AG04450 (cell line): ENCODE data around the gene PIGP. TPM values are rescaled to one million over a fixed set of nuclear protein-coding genes. Genes with fewer than 3 reads are reported as not detected.

Experiments used
- CTCF ChIA-PET: fragments of 300-600, 350-600 bp; formaldehyde crosslinking; extraction: SDS; loops from one replicate; lab custom pipeline; 2022; ENCODE audit warnings: antibody characterized with exemption, inconsistent platforms; lab: Charles Lee
- POLR2A ChIA-PET: fragments of 350-600 bp; formaldehyde crosslinking; extraction: SDS; loops from one replicate; lab custom pipeline; 2021; ENCODE audit warnings: antibody characterized with exemption, inconsistent platforms; lab: Yijun Ruan, JAX
- DNase-seq: peaks from one replicate; pipeline ENCODE4 v3.0.0-alpha.2; 2011; ENCODE audit warnings: low read depth, low spot score
- H3K27ac ChIP-seq: one replicate; pipeline ENCODE4 v1.5.1; 2012; ENCODE audit warnings: low read depth, low read length, control low read depth
- H3K27me3 ChIP-seq: one replicate; pipeline ENCODE4 v1.6.0; 2012; ENCODE audit warnings: low read length; ENCODE audit not compliant: control insufficient read depth, insufficient read depth
- H3K4me3 ChIP-seq: 2 replicates; pipeline ENCODE4 v1.5.1; 2011; ENCODE audit warnings: mild to moderate bottlenecking, low read depth, low read length, control low read depth
- H3K9me3 ChIP-seq: 2 replicates; pipeline ENCODE4 v1.5.1; 2012; ENCODE audit warnings: low read length; ENCODE audit not compliant: control insufficient read depth, insufficient read depth
- CTCF ChIP-seq: IDR thresholded peaks from 2 replicates; pipeline ENCODE4 v1.5.1; 2011; ENCODE audit warnings: low read depth, low read length, control low read depth, inconsistent platforms
- polyA plus RNA-seq: library from polyadenylated mRNA; depleted of rRNA; stranded (reverse); fragments of >200 nt; gene quantifications from 2 replicates; pipeline ENCODE4 v1.2.3, GENCODE V29; 2011

PIGP gene
- polyA plus RNA-seq, 1 experiment = 29.8 TPM

- Histone ChIP-seq H3K9me3 (no peaks in the 10 kb centered on the region), H3K4me3 (no peak overlapping the region), H3K27ac (no peak overlapping the region), H3K27me3 (no peaks in the 10 kb centered on the region)
- POLR2A ChIA-PET = no interaction called here
- CTCF ChIA-PET = no interaction called here
- no peak for TF ChIP-seq CTCF
- DNase-seq = no peak
Measured at GRCh38 chr21:37093977-37094376, 21.1 kb upstream of the PIGP start.

- POLR2A ChIA-PET = no interaction called here
- TF ChIP-seq CTCF = no peak
- no peak for DNase-seq
- no peaks in the 10 kb centered on the region for H3K27me3 ChIP-seq
- H3K27ac ChIP-seq = no peak overlapping the region
- CTCF ChIA-PET = interaction anchor here (1.0 kb wide), 1 partner anchor 111 kb away, joined by 4 read pairs; no protein-coding TSS in a partner anchor
- no peaks in the 10 kb centered on the region for H3K9me3 ChIP-seq
- no peak overlapping the region for H3K4me3 ChIP-seq
Measured at GRCh38 chr21:37088186-37088735, 15.4 kb upstream of the PIGP start.

DNA sequence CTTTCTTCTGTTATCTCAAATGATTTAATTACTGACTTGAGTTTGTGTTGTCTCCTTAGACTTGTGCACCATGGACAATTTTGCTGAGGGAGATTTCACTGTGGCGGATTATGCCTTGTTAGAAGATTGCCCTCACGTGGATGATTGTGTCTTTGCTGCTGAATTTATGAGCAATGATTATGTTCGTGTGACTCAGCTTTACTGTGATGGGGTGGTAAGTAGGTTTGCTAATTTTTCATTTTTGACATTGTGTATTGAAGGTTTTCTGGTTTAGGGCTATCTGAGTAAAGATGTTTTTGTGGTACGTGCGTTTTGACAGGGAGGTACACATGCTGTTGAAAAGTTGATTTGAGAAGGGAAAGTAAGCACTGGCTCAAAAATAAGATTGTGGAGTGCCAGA lies 14.3 kb upstream of the PIGP start:
- Histone ChIP-seq H3K27me3 (no peaks in the 10 kb centered on the region), H3K9me3 (no peaks in the 10 kb centered on the region), H3K27ac (no peak overlapping the region), H3K4me3 (no peak overlapping the region)
- TF ChIP-seq CTCF = peak; percentile 66
- ChIA-PET CTCF (interaction anchor here (0.6 to 1.5 kb wide), 7 partner anchors 20 to 216 kb away, joined by 3 to 7 read pairs (median 3); no protein-coding TSS in a partner anchor), POLR2A (interaction anchor here (0.7 kb wide), 1 partner anchor 78 kb away, joined by 3 read pairs; no protein-coding TSS in a partner anchor)
- no peak for DNase-seq

DNA sequence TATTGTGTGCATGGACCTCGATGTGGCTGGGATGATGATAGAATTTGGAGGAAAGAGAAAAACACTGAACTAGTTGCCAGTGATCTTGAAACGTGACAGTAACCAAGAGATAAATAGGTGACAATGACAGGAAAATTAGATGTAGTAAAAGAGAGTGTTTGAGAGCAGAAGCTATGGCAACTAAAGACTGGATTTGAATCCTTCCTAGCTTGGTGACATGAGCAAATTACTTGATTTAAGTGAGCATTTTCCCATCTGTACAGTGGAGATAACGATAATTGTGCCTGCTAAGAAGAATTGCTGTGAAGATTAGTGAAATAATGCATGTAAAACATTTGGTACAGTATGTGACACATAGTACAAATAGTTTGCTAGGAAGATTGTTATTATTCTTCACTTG lies 12.9 kb upstream of the PIGP start:
- Histone ChIP-seq H3K27ac (no peak overlapping the region), H3K4me3 (no peak overlapping the region), H3K27me3 (no peaks in the 10 kb centered on the region), H3K9me3 (no peaks in the 10 kb centered on the region)
- ChIA-PET CTCF (interaction anchor here (1.3 to 1.5 kb wide), 2 partner anchors 19 to 72 kb away, joined by 3 read pairs; no protein-coding TSS in a partner anchor), POLR2A (interaction anchor here (1.0 kb wide), 1 partner anchor 13 kb away, joined by 3 read pairs; no protein-coding TSS in a partner anchor)
- no peak for TF ChIP-seq CTCF
- DNase-seq = no peak

GRCh38 chr21:37082856-37083528 lies 10.1 kb upstream of the PIGP start:
- no peak overlapping the region for H3K4me3 ChIP-seq
- H3K27me3 ChIP-seq = no peaks in the 10 kb centered on the region
- CTCF ChIA-PET = interaction anchor here (1.0 kb wide), 1 partner anchor 106 kb away, joined by 4 read pairs; no protein-coding TSS in a partner anchor
- DNase-seq = no peak
- POLR2A ChIA-PET = no interaction called here
- H3K9me3 ChIP-seq = no peaks in the 10 kb centered on the region
- no peak overlapping the region for H3K27ac ChIP-seq
- no peak for TF ChIP-seq CTCF
